Activated T-helper 1 cell treated with anti-CD3 and anti-CD28 coated beads, Interleukin-2, amount 50 U/mL, for 16 hours (primary cell): Measurements from ENCODE around the gene PSMB11.

Experiments used
- DNase-seq, 2 donors: peaks; one replicate each; pipeline ENCODE4 v3.0.0-alpha.2; 2020; ENCODE audit warnings: low read depth in 1 of 2, low spot score in 1 of 2

Gene PSMB11

DNA sequence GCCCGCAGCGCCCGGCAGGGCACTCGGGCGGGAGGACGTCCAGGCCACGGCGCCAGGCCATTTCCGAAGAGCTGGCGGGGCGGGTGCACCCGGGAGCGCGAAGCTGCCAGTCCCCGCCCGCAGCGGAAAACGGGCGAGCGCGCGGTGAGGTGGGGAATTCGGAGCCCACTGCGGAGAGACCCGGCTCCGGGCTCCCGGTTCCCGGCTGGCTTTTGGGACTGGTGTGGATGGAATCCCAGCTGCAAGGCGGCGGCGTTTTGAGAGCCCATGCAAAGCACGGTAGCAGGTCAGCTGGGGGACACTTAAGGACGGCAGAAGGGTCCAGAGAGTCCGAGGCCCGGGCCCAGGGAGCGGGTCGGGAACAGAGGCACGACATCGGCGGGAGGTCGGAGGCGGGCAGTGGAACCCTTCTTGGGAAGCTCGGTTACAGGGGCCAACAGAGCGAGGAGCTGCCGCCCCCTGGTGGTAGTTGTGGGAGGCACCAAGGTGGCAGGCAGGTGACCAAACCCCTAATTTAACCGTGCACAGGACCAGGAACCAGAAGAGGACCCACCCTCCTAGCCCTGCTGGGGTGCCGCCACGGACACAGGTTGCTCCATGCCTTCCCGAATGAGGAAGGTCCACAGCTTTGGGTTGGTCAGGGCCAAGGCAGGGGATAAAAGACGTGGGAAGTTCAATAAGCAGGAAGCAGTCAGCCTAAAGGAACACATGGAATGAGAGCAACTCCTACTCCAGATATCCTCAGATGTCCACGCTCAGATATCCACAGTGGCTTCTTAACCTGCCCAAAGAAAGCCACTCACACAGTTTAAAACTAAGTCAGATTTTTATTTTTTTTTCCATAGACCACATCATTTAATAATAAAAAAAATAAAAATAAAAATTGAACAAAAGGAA is 16.0 kb downstream of the PSMB11 start:
- DNase-seq: peak; percentile 75 to 80

DNA sequence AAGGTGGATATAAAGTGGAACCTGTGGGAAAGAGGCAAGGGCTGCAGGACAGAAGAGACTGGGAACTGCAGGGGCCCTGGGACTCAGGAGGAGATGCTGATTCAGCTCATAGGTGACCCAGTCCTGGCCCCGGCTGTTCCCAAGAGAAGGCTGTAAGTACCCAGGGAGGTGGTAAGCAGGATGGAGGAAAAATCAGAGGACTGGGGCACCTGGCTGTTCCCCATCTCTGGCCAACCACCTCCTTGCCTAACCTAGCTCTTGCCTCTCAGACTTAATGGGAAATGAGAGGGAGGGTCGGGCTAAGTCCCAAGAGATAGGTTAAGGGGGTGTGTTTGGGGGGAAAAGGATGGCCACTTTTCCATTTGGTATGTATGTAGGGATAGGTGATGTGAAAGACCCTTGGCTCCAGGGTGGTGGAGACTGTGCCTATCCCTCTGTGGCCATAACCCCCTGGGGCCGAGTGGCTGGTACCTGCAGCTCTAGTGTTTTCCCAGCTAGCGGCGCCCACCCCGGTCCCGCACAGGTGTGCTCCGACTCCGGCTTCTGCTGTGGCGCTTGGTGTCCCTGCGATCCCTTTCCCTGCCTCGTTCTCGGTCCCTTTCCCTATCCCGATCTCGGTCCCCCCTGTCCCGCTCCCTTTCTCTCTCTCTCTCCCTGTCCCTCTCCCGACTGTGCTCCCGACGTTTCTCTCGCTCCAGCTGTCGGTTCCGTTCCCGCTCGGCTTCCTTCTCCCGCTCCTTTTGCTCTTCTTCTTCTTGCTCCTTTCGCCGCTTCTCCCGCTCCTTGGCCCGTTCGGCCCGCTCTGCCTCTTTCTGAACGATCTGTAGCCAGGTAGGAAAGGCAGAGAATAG is 16.9 kb downstream of the PSMB11 start:
- no peak for DNase-seq

DNA sequence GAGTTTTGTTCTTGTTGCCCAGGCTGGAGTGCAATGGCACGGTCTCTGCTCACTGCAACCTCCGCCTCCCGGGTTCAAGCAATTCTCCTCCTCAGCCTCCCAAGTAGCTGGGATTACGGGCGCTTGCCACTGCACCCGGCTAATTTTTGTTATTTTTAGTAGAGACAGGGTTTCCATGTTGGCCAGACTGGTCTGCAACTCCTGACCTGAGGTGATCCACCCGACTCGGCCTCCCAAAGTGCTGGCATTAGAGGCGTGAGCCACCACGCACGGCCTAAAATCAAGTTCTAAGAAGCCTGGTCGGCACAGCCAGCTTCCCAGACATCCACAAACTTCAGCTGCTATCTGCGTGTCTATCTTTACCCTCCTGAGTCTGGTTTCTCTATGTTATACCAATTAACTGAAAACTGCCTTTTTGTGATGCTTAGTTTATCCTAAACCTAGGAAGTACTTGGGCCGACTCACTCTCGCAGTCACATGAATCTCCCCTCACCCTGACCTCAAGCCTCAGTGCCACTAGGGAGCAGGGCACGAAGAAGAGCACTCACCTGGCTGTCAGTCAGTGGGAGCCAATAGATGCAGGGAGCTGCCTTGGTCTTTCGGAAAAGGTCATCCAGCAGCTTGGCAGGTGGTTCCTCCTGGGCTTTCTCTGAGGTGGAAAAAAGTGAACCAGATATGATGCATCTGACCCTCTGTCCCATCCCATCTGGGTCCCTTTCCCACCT is 18.7 kb downstream of the PSMB11 start:
- no peak for DNase-seq

DNA sequence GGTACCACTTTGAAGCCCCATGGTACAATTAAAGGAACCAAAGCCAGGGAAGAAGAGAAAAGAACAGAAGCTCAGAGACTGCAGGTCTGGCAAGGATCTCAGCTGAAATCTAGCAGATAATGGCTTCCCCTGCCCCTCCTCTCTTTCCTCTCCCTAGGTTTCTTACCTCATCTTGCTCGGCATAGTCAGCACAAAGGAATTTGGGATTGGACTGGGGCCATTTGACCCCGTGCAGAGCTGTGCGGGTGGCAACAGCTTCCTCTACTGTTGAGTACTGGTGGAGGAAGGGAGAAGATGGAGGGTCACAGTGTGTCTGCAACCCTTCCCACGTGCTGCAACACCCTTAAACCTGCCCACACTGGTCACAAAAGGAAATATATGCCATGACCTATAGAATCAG is 20.0 kb downstream of the PSMB11 start:
- no peak for DNase-seq

DNA sequence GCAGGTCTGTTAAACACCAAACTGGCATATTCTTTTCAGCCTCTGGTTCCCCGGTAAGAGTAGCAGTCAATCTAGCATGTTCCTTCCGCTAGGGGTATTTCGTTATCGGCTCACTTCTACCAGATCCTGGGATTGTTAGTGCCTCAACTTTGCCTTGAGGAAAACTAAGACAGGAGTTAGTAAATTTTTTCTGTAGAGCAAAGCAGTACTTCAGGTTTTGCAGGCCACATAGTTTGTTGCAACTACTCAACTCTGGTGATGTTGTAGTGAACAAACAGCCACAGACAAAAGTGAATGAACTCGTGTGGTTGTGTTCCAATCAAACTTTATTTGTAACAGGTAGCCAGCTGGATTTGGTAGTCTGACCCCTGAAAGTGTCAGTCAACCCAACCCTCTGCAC is 21.6 kb downstream of the PSMB11 start:
- DNase-seq: no peak

DNA sequence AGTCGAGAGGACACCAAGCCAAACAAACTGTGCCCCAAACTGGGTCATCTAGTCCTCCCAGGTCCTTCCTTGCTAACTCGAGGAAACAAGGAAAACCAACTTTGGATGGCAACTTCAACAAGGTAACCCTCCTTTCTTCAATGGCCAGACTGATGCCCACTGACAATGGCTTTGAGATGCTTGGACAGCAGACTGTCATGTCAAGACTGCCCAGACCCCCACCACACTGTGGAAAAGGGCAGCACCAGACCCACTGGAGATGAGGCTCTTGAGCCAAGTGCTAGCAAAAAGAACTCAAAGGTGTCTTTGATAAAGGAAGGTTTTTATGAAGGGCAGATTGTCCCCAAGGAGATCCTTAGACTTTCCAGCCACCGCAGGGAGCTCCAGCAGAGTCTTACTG is 24.4 kb downstream of the PSMB11 start:
- no peak for DNase-seq

DNA sequence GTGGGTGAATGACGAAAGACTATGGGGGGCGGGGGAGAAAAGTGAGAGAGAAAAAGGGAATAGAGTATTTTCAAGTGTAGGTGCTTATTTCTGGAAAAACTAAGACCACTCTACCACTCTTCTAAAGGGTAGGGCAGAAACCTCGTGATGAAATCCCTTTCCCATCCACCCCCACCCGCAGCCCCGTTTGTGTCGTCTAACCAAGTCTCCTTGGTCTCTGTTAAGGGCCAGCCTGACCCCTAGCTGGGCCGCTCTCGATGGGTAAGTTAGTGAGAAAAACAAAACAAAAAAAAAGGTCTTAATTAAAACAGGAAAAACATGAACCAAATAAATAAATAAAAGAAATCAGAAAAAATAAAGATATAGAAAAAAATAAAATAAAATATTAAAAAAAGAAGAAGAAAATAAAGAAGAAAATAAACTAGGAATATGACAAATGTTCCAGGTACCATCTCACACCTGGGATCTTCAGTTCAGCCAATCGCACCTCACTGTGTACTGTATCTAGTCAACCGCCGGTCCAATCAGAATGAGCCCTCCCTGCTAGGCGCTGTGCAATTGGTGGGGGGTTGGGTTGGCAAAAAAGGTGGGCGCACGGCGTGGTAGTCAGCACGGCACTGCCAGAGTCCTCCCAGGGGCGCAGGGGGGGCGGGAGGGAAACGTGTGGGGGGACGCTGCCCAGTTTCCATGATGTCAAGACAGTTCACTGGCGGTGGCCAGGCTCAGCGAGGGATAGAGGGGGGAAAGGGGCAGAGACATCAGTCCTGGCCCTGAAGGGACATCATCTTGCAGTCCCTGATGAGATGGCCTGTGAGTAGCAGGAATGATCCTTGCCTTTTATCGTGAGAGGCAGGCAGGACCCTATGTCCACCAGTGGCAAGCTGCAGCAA is 25.1 kb downstream of the PSMB11 start:
- DNase-seq: no peak

DNA sequence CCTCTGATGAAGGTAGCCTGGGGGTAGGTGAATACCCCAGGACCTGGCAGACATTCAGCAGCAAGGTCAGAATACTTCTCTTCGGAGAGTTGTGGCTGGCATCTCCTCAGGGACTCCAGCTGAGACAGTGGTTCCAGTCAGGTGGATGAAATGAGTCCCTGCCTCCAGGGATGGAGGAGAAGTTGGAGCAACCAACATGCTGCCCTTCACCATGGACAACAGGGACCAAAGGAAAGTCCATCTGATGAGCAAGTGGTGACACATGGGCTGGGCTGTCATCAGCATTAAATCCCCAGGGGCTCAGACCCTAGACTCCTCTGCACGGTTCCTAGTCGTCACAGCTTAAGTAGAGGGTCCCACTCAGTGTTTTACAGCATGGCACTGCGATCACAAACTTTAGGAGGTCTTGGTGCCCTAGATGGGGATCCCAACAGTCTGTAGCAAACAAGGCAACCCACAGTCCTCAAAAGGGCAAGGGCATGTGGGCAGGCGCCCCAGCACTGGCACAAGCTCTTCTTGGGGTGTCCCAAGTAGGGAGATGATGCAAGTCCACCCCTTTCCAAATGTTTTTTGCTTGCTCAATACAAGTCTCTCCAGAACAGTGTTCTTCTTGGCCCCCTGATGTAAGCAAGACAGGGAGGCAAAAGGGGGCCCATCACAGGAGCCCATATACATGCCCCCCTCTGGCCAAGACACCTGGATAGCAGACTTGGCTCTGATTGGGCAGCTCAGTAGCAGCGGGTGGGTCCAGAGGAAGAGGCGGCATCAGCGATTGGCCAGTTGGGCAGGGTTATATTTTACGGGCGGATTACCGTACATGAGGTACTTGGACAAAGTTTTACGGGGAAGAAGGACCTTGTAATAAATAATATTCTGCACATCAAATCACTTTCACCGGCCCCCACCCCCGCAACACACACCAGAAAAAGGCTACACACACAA is 26.1 kb downstream of the PSMB11 start:
- DNase-seq: no peak

DNA sequence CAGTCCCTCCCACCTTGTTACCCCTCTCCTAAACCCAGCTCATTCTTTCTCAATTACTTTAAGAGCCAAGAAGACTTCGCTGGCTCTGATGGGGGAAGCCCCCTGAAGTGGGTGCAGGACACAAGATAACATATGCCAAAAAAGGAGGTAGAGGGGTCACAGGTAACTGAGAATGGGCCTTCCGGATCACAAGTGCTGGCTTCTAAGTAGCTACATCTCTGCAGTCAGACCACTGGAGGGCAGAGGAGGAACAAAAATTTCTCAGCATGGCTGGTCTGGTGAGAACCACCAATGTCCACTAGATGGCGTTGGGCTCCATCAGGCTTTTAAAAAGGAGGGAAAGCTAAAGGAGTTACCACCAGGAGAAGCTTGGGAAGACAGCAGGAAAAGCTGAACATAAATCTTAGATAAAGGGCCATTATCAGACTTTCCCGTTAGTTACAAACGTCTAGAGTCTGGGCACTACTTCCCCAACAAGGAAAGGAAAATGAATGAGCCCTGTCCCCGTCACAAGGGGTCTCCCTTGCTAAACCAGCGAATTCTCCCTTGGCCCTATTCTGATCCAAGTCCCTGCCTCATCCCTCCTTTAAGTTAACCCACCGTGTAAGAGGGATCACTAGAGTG is 26.9 kb downstream of the PSMB11 start:
- peak; percentile 41 to 52 for DNase-seq

DNA sequence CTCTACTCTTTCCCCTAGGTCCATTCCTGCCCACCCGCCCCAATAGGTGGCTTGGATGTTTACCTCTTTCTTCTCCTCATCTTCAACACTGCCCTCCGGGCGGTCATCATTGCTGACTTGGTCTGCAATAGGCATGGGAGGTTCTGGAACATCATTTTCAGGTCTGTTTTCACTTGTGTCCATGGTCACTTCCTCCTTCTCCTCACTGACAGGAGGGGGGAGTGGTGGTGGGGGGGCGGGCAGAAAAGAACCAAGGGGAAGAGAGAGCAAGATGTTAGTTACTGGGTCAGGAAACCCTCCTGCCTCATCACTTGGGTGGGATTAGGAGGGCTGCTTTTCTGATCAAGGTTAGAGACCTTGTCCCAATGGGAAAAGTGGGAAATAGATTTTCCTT is 27.4 kb downstream of the PSMB11 start:
- DNase-seq: no peak

DNA sequence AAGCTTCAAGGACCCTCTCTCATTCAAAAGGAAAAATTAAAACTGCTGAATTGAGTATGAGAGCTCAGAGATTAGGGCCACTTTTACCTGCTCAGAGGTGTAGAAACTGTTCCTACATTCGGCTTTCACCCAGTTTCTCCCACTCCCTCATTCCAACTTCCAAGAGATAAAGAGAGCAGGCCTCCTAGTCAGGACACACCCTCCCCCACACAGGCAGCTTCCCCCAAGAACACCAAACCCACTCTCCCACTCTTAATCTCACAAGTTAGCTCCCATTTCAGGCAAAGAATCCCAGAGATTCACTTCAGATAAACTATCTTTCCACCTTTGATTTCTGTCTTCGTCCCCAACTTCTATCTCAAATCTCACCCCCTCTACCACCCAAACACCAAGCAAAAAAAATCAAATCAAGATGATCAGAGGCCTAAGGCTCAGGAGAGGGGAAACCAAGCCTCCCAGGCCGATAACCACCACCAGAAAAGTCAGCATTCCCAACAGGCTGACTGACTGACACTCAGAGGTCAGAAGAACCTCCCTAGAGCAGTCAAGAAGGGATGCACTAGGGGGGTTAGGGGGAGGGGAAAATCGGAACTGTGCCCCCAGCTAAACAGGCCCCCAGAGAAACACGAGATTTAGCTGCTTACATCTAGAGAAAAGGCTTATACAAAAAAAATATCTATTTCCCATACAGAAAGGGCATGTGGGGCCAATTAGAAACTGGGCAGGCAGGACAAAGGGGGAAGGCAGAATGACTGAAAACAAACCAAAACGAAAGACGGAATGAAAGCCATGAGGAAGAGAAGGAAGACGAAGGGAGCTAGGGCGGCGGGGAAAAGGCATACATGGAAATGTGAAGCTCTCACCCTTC is 28.5 kb downstream of the PSMB11 start:
- DNase-seq: no peak

DNA sequence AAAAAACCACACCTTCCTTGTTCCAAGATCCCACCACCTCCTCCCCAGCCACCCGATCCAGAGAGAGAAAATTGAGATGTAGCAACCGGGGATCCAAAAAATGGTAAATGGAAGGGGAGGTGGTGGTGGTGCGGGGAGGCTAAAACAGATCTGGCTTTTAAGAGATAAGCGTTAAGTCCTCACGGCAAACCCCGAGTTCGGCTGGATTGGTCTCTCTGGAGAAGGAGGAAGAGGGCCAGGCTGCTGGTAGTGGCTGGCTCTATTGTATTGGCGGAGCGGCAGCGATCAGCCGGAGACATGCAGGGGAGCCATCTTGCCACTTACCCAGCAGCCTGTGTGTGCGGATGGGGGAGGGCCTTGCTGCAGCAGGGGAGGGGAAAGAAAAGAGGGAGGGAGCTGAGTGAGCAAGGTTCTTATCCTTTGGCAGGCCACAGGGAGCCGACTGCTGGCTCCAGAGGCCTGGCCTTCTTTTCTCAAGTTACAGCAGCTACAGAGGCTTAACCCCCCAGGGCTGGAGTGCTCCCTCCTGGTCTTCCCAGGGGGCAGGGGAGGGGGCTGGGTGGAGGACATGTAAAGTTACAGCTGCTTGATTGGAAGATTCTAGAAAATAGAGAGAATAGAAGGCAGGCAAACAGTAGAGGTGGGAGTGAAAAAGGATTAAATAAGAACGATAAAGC is 29.4 kb downstream of the PSMB11 start:
- peak; percentile 34 to 62 for DNase-seq

DNA sequence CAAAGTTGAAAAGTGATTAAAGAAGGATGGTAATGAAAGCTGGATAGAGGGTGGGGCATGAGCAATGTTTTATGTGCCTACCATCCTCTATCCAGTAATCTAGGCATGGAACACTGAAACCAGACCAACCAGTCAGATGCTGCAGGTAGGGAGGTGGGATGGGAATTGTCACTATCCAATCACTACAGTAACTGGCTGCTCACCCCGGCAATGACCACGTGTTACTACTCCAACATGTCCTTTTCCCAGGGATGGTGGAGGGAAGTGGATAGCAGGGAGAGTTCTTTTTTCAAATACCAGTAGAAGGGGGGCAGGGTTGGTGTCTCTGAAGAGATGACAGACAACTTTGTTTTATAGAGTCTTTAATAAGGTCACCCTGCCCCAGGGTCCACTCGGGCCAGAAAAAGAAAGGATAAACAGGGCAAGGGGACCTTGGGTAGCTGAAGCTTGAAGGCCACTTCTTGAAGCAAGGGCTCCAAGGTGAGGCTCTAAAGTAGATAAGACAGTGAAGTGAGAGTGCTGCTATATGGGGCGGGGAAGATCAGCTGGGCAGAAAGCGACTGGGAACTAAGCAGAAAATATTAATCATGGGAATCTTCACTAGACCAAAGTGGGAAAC is 30.0 kb downstream of the PSMB11 start:
- no peak for DNase-seq

DNA sequence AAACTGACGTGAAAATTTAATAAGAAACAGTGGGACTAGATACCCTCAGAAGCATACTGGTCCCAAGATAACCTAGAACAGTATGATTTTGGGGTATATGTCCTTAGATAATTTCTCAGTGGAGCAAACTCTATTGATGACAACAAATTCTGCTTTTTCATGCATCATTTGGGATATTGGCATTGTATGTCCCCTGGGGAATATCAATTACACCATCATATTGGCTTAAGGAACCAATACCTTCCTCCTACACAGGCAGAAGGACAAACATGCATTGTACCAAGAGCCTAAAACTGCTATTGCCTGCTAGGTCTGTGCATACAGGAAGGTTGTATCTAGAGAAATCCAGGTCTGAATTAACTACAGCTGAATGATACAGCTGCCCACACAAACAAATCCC is 32.9 kb downstream of the PSMB11 start:
- DNase-seq: no peak

DNA sequence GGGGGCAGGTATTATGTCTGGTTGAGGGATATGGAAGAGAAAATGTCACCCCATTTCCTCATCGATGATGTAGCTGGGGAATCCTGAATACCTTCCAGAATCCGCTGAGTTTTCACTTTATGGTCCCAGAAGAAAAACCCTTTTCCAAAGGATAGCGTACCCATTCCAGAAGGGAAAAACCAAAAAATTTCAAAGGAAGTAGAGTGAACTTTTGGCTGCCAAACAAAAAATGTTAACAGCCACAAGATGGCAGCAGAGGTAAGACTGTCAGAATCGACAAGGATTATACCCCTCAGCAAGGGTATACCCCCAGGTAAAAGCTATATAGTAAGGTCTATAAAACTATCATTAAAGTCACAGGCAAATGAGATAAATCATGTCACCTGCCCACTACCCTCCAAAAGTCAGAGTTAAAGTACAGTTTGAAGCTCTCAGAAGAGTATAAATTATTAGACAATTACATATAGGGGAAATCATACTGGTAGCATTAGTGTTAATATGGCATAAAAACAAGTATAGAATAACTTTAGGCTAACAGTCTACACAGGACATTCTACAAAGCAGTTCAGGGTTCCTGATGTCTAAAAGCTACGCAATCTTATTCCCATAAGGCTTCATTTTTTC is 34.9 kb downstream of the PSMB11 start:
- no peak for DNase-seq

DNA sequence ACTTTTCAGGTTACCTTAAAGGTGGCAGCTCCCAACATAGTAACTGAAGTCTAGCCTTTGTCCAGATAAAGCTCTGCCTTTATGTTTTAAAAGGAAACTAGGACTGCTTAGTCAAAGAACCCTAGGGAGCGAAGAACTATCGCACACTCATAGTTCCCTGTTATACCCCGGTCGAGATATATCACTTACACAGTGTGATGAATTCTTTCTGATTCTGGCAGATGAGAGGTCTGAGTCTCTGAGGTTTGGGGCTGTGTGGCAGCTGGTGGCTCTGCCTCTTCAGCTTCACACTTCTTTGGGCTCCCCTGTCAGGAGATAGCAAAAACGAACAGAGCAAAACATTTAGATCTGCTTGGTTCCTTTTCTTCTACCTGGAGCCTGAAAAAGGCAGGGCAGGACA is 36.0 kb downstream of the PSMB11 start:
- no peak for DNase-seq

DNA sequence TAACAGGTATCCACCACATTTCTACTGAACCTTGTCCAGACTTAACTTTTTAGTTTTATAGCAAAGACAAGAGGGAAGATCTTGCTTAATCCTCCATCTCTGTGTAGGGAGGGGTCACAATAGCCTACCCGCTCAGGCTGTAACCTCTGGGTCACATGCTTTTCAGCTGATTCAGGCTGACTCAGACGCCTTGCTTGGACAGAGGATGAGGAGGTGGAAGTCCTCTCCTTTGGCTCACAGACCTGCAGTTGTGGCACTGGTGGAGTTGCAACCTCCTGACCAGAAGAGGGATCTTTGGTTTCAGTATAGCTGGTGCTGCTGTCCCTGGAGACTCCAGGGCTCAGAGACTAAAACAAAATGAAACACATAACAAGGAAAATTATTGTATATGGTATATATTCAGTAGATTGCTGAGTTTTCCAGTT is 36.7 kb downstream of the PSMB11 start:
- no peak for DNase-seq
